ENCODE measurements around the gene MBL2. TPM values are rescaled to one million over a fixed set of nuclear protein-coding genes. Genes with fewer than 3 reads are reported as not detected.

MBL2 gene
- total RNA-seq, 1 experiment from 2014 or later, result not detected

- Histone ChIP-seq H3K27ac (ENCODE audit: low read length) (peak overlapping the region; percentile 88), H3K4me1 (ENCODE audit: control insufficient read depth, insufficient read depth, low read length) (peaks cover 15% of the 10 kb centered on the region), H3K27me3 (ENCODE audit: control insufficient read depth, insufficient read depth, low read length) (no peaks in the 10 kb centered on the region), H3K36me3 (ENCODE audit: control insufficient read depth, insufficient read depth, low read length) (no peaks in the 10 kb centered on the region), H3K4me3 (ENCODE audit: low read depth in 2 of 2, low read length in 2 of 2) (peak overlapping the region in 1 of 2 experiments; percentile 13; a peak in 1 of 4 replicates), H3K9me3 (ENCODE audit: control insufficient read depth, insufficient read depth, low read depth, low read length) (no peaks in the 10 kb centered on the region)
- ChIA-PET POLR2A (no interaction called here), CTCF (interaction anchor here (0.5 to 1.6 kb wide), 2 partner anchors 422 to 817 kb away, joined by 3 to 6 read pairs; no protein-coding TSS in a partner anchor)
- in situ Hi-C loops (cut with HindIII; ENCODE audit: low pct_unique_long_range_greater_than_20kb, low sequenced_read_pairs), result no loop called here
- TF ChIP-seq SIN3A (IDR thresholded peaks at IDR 0.05; ENCODE audit: borderline replicate concordance, insufficient read depth, low read depth, low read length) (no peak), POLR2AphosphoS5 (IDR thresholded peaks at IDR 0.05; ENCODE audit: low read depth, low read length) (no peak), CTCF (IDR thresholded peaks at IDR 0.05) (peak; percentile 77; the same call in 1 of the 2 replicates), REST (IDR thresholded peaks at IDR 0.05; ENCODE audit: insufficient read depth in 1 of 2, low read depth in 2 of 2, low read length in 1 of 2) (no peak), TCF7L2 (IDR thresholded peaks at IDR 0.05; ENCODE audit: low read depth, low read length) (no peak)
- intact Hi-C loops (cut with micrococcal nuclease; ENCODE audit: unreplicated experiment), result loop anchor here (1.0 to 2.0 kb wide), 2 partner anchors 85 to 421 kb away; no protein-coding TSS in a partner anchor
- BruUV-seq (replicated peaks), result no TSS peak
- ATAC-seq (peak; percentile 94), DNase-seq (ENCODE audit: low read depth, low spot score) (peak; percentile 38)
Measured at GRCh38 chr10:52729271-52730104, 43.1 kb downstream of the MBL2 start.

GRCh38 chr10:52720018-52720417 is 52.6 kb downstream of the MBL2 start:
- Histone ChIP-seq H3K4me3 (ENCODE audit: low read depth in 2 of 2, low read length in 2 of 2) (no peak overlapping the region), H3K27me3 (ENCODE audit: control insufficient read depth, insufficient read depth, low read length) (no peaks in the 10 kb centered on the region), H3K36me3 (ENCODE audit: control insufficient read depth, insufficient read depth, low read length) (no peaks in the 10 kb centered on the region), H3K4me1 (ENCODE audit: control insufficient read depth, insufficient read depth, low read length) (no peaks in the 10 kb centered on the region), H3K9me3 (ENCODE audit: control insufficient read depth, insufficient read depth, low read depth, low read length) (peaks cover 6% of the 10 kb centered on the region; the same call in 1 of the 2 replicates), H3K27ac (ENCODE audit: low read length) (no peak overlapping the region)
- no TSS peak for BruUV-seq (replicated peaks)
- no peak for DNase-seq (ENCODE audit: low read depth, low spot score)
- CTCF ChIA-PET, result no interaction called here
- in situ Hi-C loops (cut with HindIII; ENCODE audit: low pct_unique_long_range_greater_than_20kb, low sequenced_read_pairs), result no loop called here
- TF ChIP-seq POLR2AphosphoS5 (IDR thresholded peaks at IDR 0.05; ENCODE audit: low read depth, low read length) (no peak), REST (IDR thresholded peaks at IDR 0.05; ENCODE audit: insufficient read depth in 1 of 2, low read depth in 2 of 2, low read length in 1 of 2) (no peak), CTCF (IDR thresholded peaks at IDR 0.05) (no peak), TCF7L2 (IDR thresholded peaks at IDR 0.05; ENCODE audit: low read depth, low read length) (no peak), SIN3A (IDR thresholded peaks at IDR 0.05; ENCODE audit: borderline replicate concordance, insufficient read depth, low read depth, low read length) (no peak)
- intact Hi-C loops (cut with micrococcal nuclease; ENCODE audit: unreplicated experiment), result no loop called here
- no peak for ATAC-seq
- POLR2A ChIA-PET, result no interaction called here
